H1 (cell line): ENCODE data around the gene SAXO1.

Experiments used
- BACH1 ChIP-seq: IDR thresholded peaks from 2 replicates; pipeline ENCODE4 v1.6.1; 2012; ENCODE audit warnings: low read length, improper control_type of control experiment
- CREB1 ChIP-seq: IDR thresholded peaks from 2 replicates; pipeline ENCODE4 v1.6.1; 2012; ENCODE audit warnings: inconsistent platforms
- MAFK ChIP-seq: IDR thresholded peaks from 2 replicates; pipeline ENCODE4 v1.6.1; 2012; ENCODE audit warnings: low read depth, mild to moderate bottlenecking, improper control_type of control experiment, low read length
- NRF1 ChIP-seq: IDR thresholded peaks from 2 replicates; pipeline ENCODE4 v1.6.1; 2011; ENCODE audit warnings: mild to moderate bottlenecking, low read depth, low read length, improper control_type of control experiment
- POLR2A ChIP-seq, 2 experiments: IDR thresholded peaks; 1 replicate in 1 of 2; 2 replicates in 1 of 2; pipeline ENCODE4 v1.6.1; 2011; ENCODE audit warnings: low read depth in 2 of 2, low read length in 2 of 2, mild to moderate bottlenecking in 2 of 2; ENCODE audit errors: control extremely low read depth in 1 of 2
- POLR2AphosphoS5 ChIP-seq: IDR thresholded peaks from 2 replicates; pipeline ENCODE4 v1.6.1; 2011; ENCODE audit warnings: low read depth, low read length
- SAP30 ChIP-seq: fragments of 300-600 bp; sonication (generic); IDR thresholded peaks from 2 replicates; pipeline ENCODE4 v1.7.1; 2012; ENCODE audit warnings: low read length, moderate library complexity, mild to moderate bottlenecking, inconsistent platforms; ENCODE audit not compliant: insufficient read depth, insufficient replicate concordance
- SP1 ChIP-seq: IDR thresholded peaks from 2 replicates; pipeline ENCODE4 v1.6.1; 2011; ENCODE audit warnings: low read depth, low read length
- SP2 ChIP-seq: IDR thresholded peaks from 2 replicates; pipeline ENCODE4 v1.6.1; 2012; ENCODE audit warnings: mild to moderate bottlenecking, low read length, inconsistent platforms
- TF ChIP-seq, protein P1 (sequence below), 3 experiments: IDR thresholded peaks; 1 replicate in 2 of 3; 2 replicates in 1 of 3; pipeline versions ENCODE4 v1.5.1 to v1.6.1; 2011; ENCODE audit warnings: low read length in 3 of 3, mild to moderate bottlenecking in 3 of 3, inconsistent platforms in 2 of 3, low read depth in 1 of 3, moderate library complexity in 1 of 3; ENCODE audit not compliant: insufficient read depth in 1 of 3; ENCODE audit errors: control extremely low read depth in 1 of 3
- TF ChIP-seq, protein P2 (sequence below): IDR thresholded peaks from 2 replicates; pipeline ENCODE4 v1.6.1; 2011; ENCODE audit warnings: low read length, improper control_type of control experiment

DNA sequence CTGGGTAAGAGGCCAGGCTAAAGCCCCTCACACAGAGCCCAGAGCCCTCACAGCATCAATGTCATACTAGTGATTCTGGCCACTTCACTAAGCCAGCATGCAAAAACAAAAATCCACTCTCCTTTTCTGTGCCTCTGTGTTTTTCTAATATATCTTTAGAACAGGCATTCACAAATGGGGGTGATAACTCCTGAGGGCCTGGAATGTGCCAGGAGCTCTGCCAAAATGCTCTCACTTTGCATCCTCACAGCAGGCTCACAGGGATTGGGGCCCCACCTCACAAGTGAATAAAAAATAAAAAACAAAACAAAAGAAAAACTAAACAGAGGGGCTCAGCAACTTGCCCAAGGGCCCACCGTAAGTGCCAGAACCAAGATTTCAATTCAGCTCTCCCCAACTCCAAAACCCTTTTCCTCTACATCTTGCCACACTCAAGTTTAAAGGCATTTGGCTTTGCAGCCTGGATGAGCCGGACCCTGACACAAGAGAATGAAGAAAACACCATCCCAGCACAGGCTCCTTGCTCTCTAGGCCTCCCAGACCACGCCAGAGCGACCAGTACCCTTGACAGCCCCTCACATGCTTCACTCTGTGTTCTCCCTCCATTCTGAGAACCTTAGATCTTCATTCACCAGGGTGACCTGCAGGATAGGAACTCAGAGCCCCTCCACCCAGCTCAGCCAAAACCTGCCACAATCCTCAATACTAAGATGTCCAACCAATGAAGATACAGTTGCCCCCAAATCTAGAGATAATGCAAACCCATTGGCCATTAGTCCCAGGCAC is 51.3 kb downstream of the SAXO1 start:
- no peak for TF ChIP-seq POLR2A (IDR thresholded peaks at IDR 0.05; ENCODE audit: control extremely low read depth in 1 of 2, low read depth in 2 of 2, low read length in 2 of 2)
- TF ChIP-seq BACH1, result no peak
- TF ChIP-seq, protein P1, sequence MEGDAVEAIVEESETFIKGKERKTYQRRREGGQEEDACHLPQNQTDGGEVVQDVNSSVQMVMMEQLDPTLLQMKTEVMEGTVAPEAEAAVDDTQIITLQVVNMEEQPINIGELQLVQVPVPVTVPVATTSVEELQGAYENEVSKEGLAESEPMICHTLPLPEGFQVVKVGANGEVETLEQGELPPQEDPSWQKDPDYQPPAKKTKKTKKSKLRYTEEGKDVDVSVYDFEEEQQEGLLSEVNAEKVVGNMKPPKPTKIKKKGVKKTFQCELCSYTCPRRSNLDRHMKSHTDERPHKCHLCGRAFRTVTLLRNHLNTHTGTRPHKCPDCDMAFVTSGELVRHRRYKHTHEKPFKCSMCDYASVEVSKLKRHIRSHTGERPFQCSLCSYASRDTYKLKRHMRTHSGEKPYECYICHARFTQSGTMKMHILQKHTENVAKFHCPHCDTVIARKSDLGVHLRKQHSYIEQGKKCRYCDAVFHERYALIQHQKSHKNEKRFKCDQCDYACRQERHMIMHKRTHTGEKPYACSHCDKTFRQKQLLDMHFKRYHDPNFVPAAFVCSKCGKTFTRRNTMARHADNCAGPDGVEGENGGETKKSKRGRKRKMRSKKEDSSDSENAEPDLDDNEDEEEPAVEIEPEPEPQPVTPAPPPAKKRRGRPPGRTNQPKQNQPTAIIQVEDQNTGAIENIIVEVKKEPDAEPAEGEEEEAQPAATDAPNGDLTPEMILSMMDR (IDR thresholded peaks at IDR 0.05; ENCODE audit: control extremely low read depth in 1 of 3, insufficient read depth in 1 of 3, low read depth in 1 of 3, low read length in 3 of 3), result no peak
- no peak for TF ChIP-seq SAP30
- no peak for TF ChIP-seq SP2
- TF ChIP-seq CREB1, result no peak
- TF ChIP-seq, protein P2, sequence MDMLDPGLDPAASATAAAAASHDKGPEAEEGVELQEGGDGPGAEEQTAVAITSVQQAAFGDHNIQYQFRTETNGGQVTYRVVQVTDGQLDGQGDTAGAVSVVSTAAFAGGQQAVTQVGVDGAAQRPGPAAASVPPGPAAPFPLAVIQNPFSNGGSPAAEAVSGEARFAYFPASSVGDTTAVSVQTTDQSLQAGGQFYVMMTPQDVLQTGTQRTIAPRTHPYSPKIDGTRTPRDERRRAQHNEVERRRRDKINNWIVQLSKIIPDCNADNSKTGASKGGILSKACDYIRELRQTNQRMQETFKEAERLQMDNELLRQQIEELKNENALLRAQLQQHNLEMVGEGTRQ, result no peak
- no peak for TF ChIP-seq MAFK
- no peak for TF ChIP-seq POLR2AphosphoS5
- TF ChIP-seq NRF1, result no peak
- TF ChIP-seq SP1, result no peak
